ENCODE data around the gene FREM1.

FREM1 gene

GRCh38 chr9:14911046-14911445 lies 818 bp upstream of the FREM1 start:
- DNase-seq = no peak

DNA sequence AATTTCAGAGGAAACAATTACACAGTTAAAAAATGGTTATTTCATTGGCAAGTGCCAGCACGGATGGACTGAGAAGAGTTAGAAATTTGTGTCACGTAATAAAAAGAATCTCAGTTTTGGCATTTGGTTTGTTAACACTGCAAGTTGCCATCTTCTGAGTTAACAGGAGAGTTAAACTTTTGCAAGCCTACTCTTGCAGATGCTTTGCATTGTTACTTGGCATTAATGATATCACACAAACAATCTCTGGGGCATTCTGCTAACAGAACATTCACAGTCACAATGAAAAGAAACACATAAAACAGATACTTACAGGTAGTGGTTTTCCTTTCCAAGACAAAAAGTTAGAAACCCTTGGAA lies 647 bp downstream of the FREM1 start:
- DNase-seq = no peak

- no peak for DNase-seq
Measured at GRCh38 chr9:14909181-14909580, 1.0 kb downstream of the FREM1 start.

DNA sequence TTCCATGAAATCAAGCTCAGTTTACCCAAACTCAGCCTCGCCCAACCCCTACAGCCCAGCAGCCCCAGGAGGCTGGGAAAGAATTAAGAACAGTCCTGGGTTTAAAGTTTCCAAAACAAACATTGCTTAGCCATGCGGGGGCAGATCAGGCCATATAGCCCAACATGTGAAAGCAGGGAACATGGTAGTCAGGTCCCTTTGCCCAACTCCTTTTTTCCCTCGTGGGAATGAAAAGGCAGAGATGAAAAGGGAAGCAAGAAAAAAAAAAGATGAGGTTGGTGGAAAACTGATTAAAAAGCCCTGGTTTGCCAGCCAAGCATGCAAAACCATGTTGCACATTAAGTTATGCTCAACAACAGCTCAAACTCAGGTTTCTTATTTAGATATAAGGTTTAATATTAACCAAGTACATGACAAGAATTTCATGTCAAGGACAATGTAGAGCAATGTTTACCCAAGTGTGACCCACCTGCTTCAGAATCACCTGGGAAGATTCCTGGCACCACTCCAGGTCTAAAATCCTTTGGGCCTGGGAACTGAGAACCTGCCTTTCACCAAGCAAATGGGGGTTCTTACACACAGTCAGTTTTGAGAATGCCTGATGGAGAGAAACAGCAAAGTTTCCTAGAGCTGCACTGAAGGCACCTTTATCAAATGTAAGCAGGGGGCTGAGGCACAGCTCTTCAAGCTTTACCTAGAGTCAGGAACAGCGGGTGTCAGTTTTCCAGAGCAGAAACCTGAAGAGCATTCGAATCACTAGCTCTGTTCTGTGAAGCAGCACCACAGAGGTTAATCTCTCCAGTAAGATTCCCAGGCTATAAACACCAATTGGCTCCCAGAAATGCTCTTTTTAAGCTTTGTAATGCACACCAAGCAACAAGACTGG lies 1.7 kb downstream of the FREM1 start:
- peak; percentile 36 for DNase-seq

- no peak for DNase-seq
Measured at GRCh38 chr9:14907696-14908095, 2.5 kb downstream of the FREM1 start.

GRCh38 chr9:14907360-14907685 lies 2.9 kb downstream of the FREM1 start:
- DNase-seq = no peak

GRCh38 chr9:14906644-14907359 lies 3.4 kb downstream of the FREM1 start:
- no peak for DNase-seq

- no peak for DNase-seq
Measured at GRCh38 chr9:14906000-14906399, 4.2 kb downstream of the FREM1 start.

DNA sequence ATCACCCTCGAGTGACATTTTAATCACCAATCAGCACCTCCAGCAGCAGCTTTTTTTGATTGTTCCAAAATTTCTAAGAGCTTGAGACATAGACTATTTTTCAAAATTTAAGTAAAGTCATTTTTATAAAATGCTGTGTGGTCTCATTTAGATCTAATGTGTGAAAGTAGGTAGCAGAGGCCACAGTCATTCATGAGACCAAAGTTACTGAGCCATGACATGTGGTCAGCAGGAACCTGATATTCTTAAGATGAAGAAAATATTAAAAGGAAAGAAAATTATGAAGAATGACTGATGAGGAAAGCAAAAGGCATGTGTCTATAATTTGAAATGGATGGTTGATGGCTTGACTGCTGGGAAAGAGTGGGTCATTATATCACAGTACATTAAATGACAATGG lies 7.2 kb downstream of the FREM1 start:
- DNase-seq = no peak

GRCh38 chr9:14902561-14902960 lies 7.7 kb downstream of the FREM1 start:
- no peak for DNase-seq

- no peak for DNase-seq
Measured at GRCh38 chr9:14899815-14900193, 10.4 kb downstream of the FREM1 start.

DNA sequence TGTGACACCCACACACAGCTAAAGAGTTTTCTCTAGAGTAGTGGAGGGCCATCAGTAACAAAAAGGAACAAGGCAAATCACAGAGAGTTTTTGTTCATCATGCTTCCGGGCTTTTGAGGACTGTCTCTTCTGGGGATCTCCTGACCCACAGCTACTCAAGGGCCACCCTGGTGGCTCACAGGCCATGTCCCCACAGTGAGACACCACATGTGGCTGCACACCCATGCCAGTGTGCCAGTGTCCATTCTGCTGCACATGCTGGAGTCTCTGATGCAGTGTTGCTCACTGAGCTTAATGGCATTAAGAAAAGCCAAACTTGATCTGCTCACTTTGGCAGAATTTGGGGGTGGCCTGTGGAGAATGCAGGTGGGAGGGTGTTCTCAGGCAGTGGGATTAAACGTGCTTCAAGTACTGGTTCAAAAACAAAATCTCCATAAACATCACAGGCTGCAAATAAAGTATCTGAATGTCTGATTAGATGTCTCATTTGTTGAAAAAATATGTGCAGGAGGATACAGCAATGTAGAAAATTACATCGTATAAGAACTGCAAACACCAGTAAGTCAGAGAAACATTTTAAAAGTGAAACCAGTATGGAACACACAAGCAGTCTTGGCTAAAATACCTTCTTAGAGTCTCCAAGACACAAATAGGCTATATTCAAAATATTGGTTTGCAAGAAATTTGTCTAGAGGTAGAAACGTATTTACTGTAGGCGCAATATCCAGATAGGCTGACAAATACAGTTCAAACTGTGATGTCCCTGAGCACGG lies 11.0 kb downstream of the FREM1 start:
- no peak for DNase-seq

DNA sequence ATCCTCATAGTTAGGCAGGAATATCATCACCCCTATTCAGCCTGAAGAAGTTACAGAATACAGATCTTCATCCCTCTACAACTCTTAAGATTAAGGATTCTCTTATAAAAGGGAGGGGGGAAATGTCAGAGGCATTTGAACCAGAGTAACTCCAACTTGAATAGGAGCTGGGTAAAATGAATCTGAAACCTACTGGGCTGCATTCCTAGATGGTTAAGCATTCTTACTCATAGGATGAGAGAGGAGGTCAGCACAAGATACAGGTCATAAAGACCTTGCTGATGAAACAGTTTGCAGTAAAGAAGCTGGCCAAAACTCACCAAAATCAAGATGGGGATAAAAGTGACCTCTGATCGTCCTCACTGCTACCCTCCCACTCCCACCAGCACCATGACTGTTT lies 14.4 kb downstream of the FREM1 start:
- DNase-seq = no peak

GRCh38 chr9:14893280-14893679 lies 16.9 kb downstream of the FREM1 start:
- no peak for DNase-seq

- no peak for DNase-seq
Measured at GRCh38 chr9:14891332-14891731, 18.9 kb downstream of the FREM1 start.

- no peak for DNase-seq
Measured at GRCh38 chr9:14889451-14889850, 20.8 kb downstream of the FREM1 start.

- no peak for DNase-seq
Measured at GRCh38 chr9:14888875-14889274, 21.4 kb downstream of the FREM1 start.

GRCh38 chr9:14888272-14888671 lies 22.0 kb downstream of the FREM1 start:
- no peak for DNase-seq

DNA sequence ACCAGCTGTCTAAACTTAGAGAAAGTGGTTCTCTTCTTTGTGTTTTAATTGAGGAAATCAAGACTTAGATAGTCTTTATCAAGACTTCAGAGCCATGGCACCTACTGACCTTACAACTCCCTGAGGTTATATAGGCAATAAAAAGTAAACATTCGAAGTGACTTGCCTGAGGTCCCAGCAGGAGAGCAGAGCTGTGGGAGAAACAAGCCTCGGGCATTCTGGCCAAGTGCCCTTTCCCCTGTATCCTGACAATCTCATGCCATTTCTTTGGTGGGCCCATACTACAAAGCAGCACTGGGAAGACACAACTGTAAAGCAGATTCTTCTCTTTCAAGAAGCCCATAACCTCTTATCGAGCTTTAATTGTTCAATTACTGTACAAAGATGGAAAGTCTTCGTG lies 23.1 kb downstream of the FREM1 start:
- no peak for DNase-seq

DNA sequence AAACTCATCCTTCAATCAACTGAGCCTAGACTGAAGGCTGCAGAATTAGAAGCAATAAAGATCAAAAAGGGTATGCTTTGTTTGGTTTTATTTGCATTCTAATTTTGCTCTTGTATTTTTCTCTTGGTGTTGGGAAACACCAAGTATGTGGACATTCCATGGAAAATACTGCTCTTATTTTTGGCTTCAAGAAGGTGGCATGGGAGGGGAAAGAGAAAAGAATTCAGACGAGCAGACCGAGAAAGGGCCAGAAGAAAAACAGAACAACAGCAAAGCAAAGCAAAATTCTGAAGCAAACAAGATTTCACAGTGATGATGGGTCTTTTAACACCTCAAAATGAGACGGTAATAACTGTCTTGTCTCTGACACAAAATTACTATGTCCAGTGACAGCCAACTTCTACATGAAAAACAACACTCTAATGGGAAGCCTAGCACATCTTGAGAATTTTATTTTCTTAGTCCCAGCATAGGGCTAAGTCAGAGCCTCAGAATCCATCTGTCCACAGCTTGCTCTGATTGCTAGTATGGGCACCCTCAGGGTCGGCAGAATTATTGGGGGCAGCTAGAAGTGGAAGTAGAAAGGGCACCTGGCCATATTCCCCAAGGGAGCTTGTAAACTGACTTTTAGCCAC lies 26.8 kb downstream of the FREM1 start:
- DNase-seq = no peak

DNA sequence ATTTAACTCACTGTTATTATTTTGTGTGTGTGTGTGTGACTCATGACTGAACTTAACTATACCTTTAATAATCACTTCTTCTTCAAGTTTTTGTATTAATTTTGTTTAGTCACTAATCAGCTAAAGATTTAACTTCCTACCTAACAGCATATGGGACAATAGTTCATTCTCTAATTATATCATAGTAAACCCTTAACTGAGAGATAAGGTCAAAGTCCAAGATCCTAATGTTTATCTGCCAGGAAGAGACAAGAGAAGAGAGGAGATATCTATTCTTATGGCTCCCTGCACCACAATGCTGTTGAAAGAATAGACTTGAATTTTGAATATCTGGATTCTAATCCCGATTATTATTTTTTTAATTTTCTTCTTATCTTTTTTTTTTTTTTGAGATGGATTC lies 28.1 kb downstream of the FREM1 start:
- DNase-seq = no peak

DNA sequence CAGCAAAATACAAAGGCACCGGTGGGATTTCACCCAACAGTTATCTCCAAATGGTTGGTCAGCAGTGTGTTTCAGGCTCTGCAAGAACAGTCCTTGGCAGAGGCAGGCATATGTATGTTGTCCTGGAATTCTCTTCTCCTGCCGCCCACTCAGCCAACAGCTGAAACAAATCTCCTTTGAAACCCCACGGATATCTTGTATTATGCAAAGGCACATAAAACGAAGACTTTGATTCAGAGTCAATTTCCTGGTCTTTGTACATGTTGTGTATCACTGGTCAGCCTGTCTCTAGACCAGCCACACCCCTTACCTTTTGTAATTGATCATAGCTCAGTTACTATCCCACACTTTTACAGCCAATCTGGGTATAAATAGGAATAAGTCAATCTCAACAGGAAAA lies 29.2 kb downstream of the FREM1 start:
- DNase-seq = no peak

DNA sequence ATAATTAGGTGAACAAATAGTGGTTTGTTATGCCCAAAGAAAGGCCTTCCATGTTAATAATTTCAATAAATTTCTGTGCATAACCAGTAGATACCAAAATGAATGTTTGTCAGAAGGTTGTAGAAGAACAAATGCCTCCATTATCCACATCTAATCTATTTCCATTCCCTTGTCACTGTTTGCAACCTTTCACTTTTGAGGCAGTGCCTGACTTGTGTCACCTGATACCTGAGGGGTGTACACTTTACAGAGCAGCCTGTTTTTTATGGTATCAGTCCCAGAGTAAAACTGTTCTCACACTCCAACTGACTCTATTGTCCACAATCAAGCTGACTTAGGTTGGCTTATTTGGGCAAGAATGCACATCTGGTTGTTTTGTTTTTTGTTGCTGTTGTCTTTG lies 40.1 kb downstream of the FREM1 start:
- no peak for DNase-seq

Data from NCI-H345 (cell line).